ENCODE results near the gene TMEM54. TPM values are rescaled to one million over a fixed set of nuclear protein-coding genes. Genes with fewer than 3 reads are reported as not detected.

Gene TMEM54
- total RNA-seq, 1 donor from 2014 or later, result 8.0 TPM

DNA sequence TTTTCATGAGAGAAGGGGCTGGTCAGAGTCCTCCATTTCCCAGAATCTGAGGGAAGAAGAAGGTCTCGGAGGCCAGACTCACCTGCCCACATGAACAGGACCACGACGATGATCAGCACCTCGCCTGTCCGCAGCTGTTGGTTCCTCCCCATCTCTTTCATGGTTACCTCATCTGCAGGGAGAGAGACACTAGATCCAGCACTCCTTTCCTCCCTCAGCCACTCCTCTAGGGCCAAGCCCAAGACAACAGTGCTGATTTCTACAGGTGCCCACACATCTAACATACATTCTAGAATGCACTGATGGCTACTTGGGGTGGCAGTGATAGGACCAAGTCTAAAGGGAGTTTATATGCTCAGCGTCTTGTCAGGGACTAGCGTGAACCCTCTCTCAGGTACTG is 33.5 kb downstream of the TMEM54 start:
- Histone ChIP-seq H2AFZ (ENCODE audit: low read depth, low read length) (no peak overlapping the region), H3K9ac (ENCODE audit: low read length) (no peak overlapping the region), H4K20me1 (ENCODE audit: insufficient read depth, low read length) (peaks cover 5% of the 10 kb centered on the region), H3K79me2 (ENCODE audit: insufficient read depth, low read length) (no peaks in the 10 kb centered on the region), H3K4me3 (ENCODE audit: insufficient read depth, low read depth, low read length) (no peak overlapping the region), H3K27ac (ENCODE audit: low read depth, low read length) (no peak overlapping the region), H3K4me1 (ENCODE audit: insufficient read depth, low read length) (peaks cover 5% of the 10 kb centered on the region), H3K9me3 (ENCODE audit: insufficient read depth, low read depth, low read length) (no peaks in the 10 kb centered on the region), H3K4me2 (ENCODE audit: low read length) (no peak overlapping the region), H3K27me3 (ENCODE audit: insufficient read depth, low read length) (peaks cover 5% of the 10 kb centered on the region), H3K36me3 (ENCODE audit: insufficient read depth, low read length) (no peaks in the 10 kb centered on the region)
- DNase-seq (ENCODE audit: low read depth) (no peak), FAIRE-seq (no peak)
- Mint-ChIP-seq H3K4me1 (ENCODE audit: low read depth, unreplicated experiment) (no peaks in the 10 kb centered on the region), H3K36me3 (ENCODE audit: low read depth, unreplicated experiment) (peaks cover 24% of the 10 kb centered on the region), H3K9me3 (ENCODE audit: unreplicated experiment) (no peaks in the 10 kb centered on the region), H3K27me3 (ENCODE audit: low read depth, unreplicated experiment) (peaks cover 40% of the 10 kb centered on the region), H3K4me3 (ENCODE audit: unreplicated experiment) (no peak overlapping the region), H3K27ac (ENCODE audit: unreplicated experiment) (no peak overlapping the region)
- TF ChIP-seq, protein P1, sequence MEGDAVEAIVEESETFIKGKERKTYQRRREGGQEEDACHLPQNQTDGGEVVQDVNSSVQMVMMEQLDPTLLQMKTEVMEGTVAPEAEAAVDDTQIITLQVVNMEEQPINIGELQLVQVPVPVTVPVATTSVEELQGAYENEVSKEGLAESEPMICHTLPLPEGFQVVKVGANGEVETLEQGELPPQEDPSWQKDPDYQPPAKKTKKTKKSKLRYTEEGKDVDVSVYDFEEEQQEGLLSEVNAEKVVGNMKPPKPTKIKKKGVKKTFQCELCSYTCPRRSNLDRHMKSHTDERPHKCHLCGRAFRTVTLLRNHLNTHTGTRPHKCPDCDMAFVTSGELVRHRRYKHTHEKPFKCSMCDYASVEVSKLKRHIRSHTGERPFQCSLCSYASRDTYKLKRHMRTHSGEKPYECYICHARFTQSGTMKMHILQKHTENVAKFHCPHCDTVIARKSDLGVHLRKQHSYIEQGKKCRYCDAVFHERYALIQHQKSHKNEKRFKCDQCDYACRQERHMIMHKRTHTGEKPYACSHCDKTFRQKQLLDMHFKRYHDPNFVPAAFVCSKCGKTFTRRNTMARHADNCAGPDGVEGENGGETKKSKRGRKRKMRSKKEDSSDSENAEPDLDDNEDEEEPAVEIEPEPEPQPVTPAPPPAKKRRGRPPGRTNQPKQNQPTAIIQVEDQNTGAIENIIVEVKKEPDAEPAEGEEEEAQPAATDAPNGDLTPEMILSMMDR (IDR thresholded peaks at IDR 0.05; ENCODE audit: insufficient read depth, low read depth, low read length), result no peak
- no peak for TF ChIP-seq EZH2 (IDR thresholded peaks at IDR 0.05; ENCODE audit: insufficient read depth, low read length)

DNA sequence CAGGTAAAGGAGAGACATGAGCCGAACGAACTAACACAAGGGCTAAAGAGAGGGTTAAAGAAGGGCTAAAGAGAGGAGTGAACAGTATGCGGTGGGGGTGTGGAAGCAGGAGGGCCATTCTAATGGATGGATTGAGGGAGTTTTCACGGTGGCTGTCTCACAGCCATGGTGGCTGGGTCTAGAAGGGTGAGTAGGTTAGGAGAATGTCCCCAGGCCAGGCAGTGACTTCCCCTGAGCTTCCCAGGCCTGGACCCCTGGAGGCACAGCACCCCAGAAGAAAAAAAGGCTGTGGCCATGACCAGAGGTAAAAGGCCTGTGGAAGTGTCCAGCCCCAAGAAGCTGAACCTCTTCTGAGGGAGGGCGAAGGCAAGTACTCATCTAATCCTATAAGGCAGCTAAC is 34.0 kb downstream of the TMEM54 start:
- no peak overlapping the region for H3K4me3 ChIP-seq (ENCODE audit: insufficient read depth, low read depth, low read length)
- no peak overlapping the region for H3K4me3 Mint-ChIP-seq (ENCODE audit: unreplicated experiment)
- peaks cover 37% of the 10 kb centered on the region for H3K27me3 Mint-ChIP-seq (ENCODE audit: low read depth, unreplicated experiment)
- no peak overlapping the region for H3K27ac ChIP-seq (ENCODE audit: low read depth, low read length)
- FAIRE-seq (no peak), DNase-seq (ENCODE audit: low read depth) (no peak)
- H3K4me2 ChIP-seq (ENCODE audit: low read length), result no peak overlapping the region
- no peaks in the 10 kb centered on the region for H3K79me2 ChIP-seq (ENCODE audit: insufficient read depth, low read length)
- peaks cover 28% of the 10 kb centered on the region for H3K36me3 Mint-ChIP-seq (ENCODE audit: low read depth, unreplicated experiment)
- H3K9ac ChIP-seq (ENCODE audit: low read length), result no peak overlapping the region
- no peaks in the 10 kb centered on the region for H3K9me3 ChIP-seq (ENCODE audit: insufficient read depth, low read depth, low read length)
- no peaks in the 10 kb centered on the region for H3K9me3 Mint-ChIP-seq (ENCODE audit: unreplicated experiment)
- no peaks in the 10 kb centered on the region for H3K36me3 ChIP-seq (ENCODE audit: insufficient read depth, low read length)
- no peak for TF ChIP-seq EZH2 (IDR thresholded peaks at IDR 0.05; ENCODE audit: insufficient read depth, low read length)
- TF ChIP-seq, protein P1 (IDR thresholded peaks at IDR 0.05; ENCODE audit: insufficient read depth, low read depth, low read length), result no peak
- H3K4me1 Mint-ChIP-seq (ENCODE audit: low read depth, unreplicated experiment), result no peaks in the 10 kb centered on the region
- no peak overlapping the region for H2AFZ ChIP-seq (ENCODE audit: low read depth, low read length)
- H3K27me3 ChIP-seq (ENCODE audit: insufficient read depth, low read length), result peaks cover 5% of the 10 kb centered on the region
- no peak overlapping the region for H3K27ac Mint-ChIP-seq (ENCODE audit: unreplicated experiment)
- peaks cover 5% of the 10 kb centered on the region for H4K20me1 ChIP-seq (ENCODE audit: insufficient read depth, low read length)
- H3K4me1 ChIP-seq (ENCODE audit: insufficient read depth, low read length), result peaks cover 5% of the 10 kb centered on the region

DNA sequence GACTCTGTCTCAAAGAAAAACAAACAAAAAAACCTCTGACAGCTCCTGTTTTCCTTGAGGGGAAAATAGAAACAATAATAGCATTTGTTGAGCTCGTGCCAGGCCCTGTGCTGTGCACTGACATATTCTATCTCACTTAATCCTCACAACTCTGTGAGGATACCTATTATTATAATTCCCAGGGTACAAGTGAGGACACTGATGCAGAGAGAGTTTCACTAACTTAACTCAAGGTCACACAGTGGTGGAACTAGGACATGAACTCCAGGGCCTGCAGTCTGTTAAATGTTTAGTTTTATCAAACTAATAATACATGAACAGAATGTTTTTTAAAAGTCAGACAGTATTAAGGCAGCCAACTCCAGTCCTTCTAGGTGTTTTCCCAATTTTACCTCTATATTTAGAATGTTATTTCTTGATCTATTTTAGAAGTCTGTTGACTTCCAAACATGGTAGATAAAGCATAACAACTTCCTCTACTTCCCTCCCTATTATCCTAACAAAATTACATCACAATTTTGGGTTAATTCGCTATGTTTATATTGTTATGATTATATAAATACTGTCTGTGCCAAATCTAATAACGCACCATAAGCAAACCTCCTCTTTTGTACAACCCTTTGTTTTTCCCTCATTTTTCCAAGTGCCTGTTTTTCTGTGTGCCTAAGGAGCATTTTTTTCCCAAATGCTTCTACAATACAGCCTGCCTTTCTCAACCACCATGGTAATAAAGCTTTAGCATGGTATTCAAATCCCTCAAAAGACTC is 35.4 kb downstream of the TMEM54 start:
- Mint-ChIP-seq H3K4me3 (ENCODE audit: unreplicated experiment) (no peak overlapping the region), H3K27me3 (ENCODE audit: low read depth, unreplicated experiment) (peaks cover 25% of the 10 kb centered on the region), H3K27ac (ENCODE audit: unreplicated experiment) (no peak overlapping the region), H3K36me3 (ENCODE audit: low read depth, unreplicated experiment) (peaks cover 28% of the 10 kb centered on the region), H3K9me3 (ENCODE audit: unreplicated experiment) (no peaks in the 10 kb centered on the region), H3K4me1 (ENCODE audit: low read depth, unreplicated experiment) (peaks cover 7% of the 10 kb centered on the region)
- TF ChIP-seq, protein P1 (IDR thresholded peaks at IDR 0.05; ENCODE audit: insufficient read depth, low read depth, low read length), result no peak
- no peak for TF ChIP-seq EZH2 (IDR thresholded peaks at IDR 0.05; ENCODE audit: insufficient read depth, low read length)
- H3K4me1 ChIP-seq (ENCODE audit: insufficient read depth, low read length), result no peaks in the 10 kb centered on the region
- no peak overlapping the region for H2AFZ ChIP-seq (ENCODE audit: low read depth, low read length)
- H3K9me3 ChIP-seq (ENCODE audit: insufficient read depth, low read depth, low read length), result no peaks in the 10 kb centered on the region
- no peak overlapping the region for H3K27ac ChIP-seq (ENCODE audit: low read depth, low read length)
- H3K79me2 ChIP-seq (ENCODE audit: insufficient read depth, low read length), result no peaks in the 10 kb centered on the region
- H4K20me1 ChIP-seq (ENCODE audit: insufficient read depth, low read length), result peaks cover 2% of the 10 kb centered on the region
- no peaks in the 10 kb centered on the region for H3K27me3 ChIP-seq (ENCODE audit: insufficient read depth, low read length)
- FAIRE-seq (no peak), DNase-seq (ENCODE audit: low read depth) (no peak)
- H3K4me2 ChIP-seq (ENCODE audit: low read length), result no peak overlapping the region
- no peak overlapping the region for H3K9ac ChIP-seq (ENCODE audit: low read length)
- H3K36me3 ChIP-seq (ENCODE audit: insufficient read depth, low read length), result no peaks in the 10 kb centered on the region
- H3K4me3 ChIP-seq (ENCODE audit: insufficient read depth, low read depth, low read length), result no peak overlapping the region
